Naive B cell (primary cell): ENCODE measurements around the gene KHDC4. TPM values are rescaled to one million over a fixed set of nuclear protein-coding genes. Genes with fewer than 3 reads are reported as not detected.

ENCODE experiments used
- ATAC-seq, 2 donors: fragments of 150-1000 bp; cut with Tn5 transposase; 2 replicates each; pipeline ENCODE4 v1.10.0; 2021; ENCODE audit warnings: low read depth in 2 of 2, mild to moderate bottlenecking in 2 of 2, moderate library complexity in 2 of 2
- DNase-seq: peaks from one replicate; pipeline ENCODE4 v3.0.0; 2022
- H3K27ac Mint-ChIP-seq, 6 donors: one replicate each; pipeline ENCODE4 v1.8.0; 2020 to 2022; ENCODE audit warnings: mild to moderate bottlenecking in 6 of 6, mixed read lengths in 6 of 6, moderate library complexity in 5 of 6, inconsistent platforms in 2 of 6
- H3K27me3 Mint-ChIP-seq, 3 donors: one replicate each; pipeline ENCODE4 v1.8.0; 2021 to 2022; ENCODE audit warnings: mixed read lengths in 3 of 3, mild to moderate bottlenecking in 1 of 3
- H3K36me3 Mint-ChIP-seq, 2 donors: one replicate each; pipeline ENCODE4 v1.8.0; 2020 to 2022; ENCODE audit warnings: mixed read lengths in 2 of 2, inconsistent platforms in 1 of 2, mild to moderate bottlenecking in 1 of 2
- H3K4me1 Mint-ChIP-seq, 3 donors: one replicate each; pipeline ENCODE4 v1.8.0; 2020 to 2022; ENCODE audit warnings: mixed read lengths in 3 of 3, inconsistent platforms in 1 of 3, mild to moderate bottlenecking in 1 of 3, moderate library complexity in 1 of 3
- H3K4me3 Mint-ChIP-seq, 8 donors: one replicate each; pipeline ENCODE4 v1.8.0; 2020 to 2022; ENCODE audit warnings: mild to moderate bottlenecking in 8 of 8, mixed read lengths in 8 of 8, moderate library complexity in 8 of 8, inconsistent platforms in 2 of 8
- H3K9me3 Mint-ChIP-seq, 7 donors: one replicate each; pipeline ENCODE4 v1.8.0; 2020 to 2022; ENCODE audit warnings: mixed read lengths in 7 of 7, mild to moderate bottlenecking in 5 of 7, inconsistent platforms in 2 of 7, moderate library complexity in 1 of 7
- polyA plus RNA-seq, 6 donors: library from polyadenylated mRNA; unstranded; fragments of 300-500 nt; fragmentation: Illumina TruSeq; gene quantifications; one replicate each; pipeline ENCODE4 v1.2.3, GENCODE V29; 2021; ENCODE audit warnings: low read depth in 6 of 6

The KHDC4 gene
- polyA plus RNA-seq, result 10 to 100 TPM in 1 of 6 donors, 1 to 10 TPM in 5; 5.5 to 10.7 (median 7.2) TPM

GRCh38 chr1:155934097-155934935 lies at the start of gene KHDC4:
TSS of gene KHDC4 (minus strand) at chr1:155934413. CDS start at chr1:155934373, 40 bp downstream.
- Mint-ChIP-seq H3K36me3 (no peaks in the 10 kb centered on the region), H3K27me3 (no peaks in the 10 kb centered on the region), H3K9me3 (no peaks in the 10 kb centered on the region), H3K4me1 (peaks cover 13 to 33% (median 22%) of the 10 kb centered on the region in 3 donors), H3K4me3 (peak within 1 kb of the TSS in 1 of 8 donors; percentile 9), H3K27ac (peak within 1 kb of the TSS in 3 of 6 donors; percentile 52 to 86 (median 66))
- DNase-seq, result peak; percentile 96
- peak; percentile 90 to 92 for ATAC-seq

DNA sequence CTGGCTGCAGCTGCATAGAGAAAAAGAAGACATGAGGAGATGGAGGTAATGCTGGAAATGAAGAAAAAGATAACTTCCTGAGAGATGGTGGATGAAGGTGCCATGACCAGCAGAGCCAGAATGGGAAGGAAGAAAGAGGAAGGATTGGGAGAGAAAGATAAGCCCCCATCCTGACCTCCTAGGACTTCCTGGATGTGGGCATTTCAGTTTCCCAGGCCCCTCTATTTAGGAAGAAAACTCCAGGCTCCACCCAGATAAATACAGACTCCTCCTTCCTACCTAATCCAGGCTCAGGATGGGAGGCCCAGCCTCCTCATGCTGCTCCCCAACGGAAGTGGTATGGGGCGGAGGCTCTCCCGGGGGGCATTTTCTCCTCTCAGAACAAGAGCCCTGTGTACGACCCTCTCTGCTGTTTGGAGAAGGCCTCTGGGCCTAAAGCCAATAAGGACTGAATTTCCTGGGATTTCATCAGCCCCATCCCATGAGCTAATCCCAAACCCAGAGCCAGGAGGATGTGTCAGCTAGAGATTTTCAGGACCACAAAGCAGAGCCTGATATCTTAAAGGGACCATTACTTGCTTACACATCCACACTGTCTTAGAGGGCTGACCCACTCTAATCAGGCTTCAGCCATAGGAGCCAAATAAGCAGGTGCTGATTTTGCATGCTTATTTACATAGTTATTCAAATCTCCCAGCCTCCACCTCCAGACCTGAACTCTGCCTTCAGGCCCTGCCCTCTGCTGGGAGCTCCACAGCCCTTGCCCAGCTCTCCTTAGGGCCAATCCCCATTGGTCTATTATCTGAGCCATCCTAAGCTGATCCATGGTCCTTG lies 49.2 kb upstream of the KHDC4 start:
- Mint-ChIP-seq H3K4me1 (peaks cover 55 to 75% (median 60%) of the 10 kb centered on the region in 3 donors), H3K36me3 (no peaks in the 10 kb centered on the region), H3K4me3 (peak overlapping the region; percentile 49 to 95 (median 72)), H3K27ac (peak overlapping the region in 5 of 6 donors; percentile 83 to 98 (median 89)), H3K27me3 (no peaks in the 10 kb centered on the region), H3K9me3 (no peaks in the 10 kb centered on the region)
- DNase-seq (peak; percentile 45), ATAC-seq (peak; percentile 71 to 82)

- Mint-ChIP-seq H3K27ac (peak overlapping the region; percentile 87 to 98 (median 90)), H3K4me3 (peak overlapping the region; percentile 89 to 99 (median 97)), H3K36me3 (peaks cover 0 to 7% of the 10 kb centered on the region in 2 donors), H3K9me3 (no peaks in the 10 kb centered on the region), H3K4me1 (peaks cover 60 to 73% (median 60%) of the 10 kb centered on the region in 3 donors), H3K27me3 (no peaks in the 10 kb centered on the region)
- no peak for DNase-seq
- ATAC-seq, result no peak
Observed at GRCh38 chr1:155982106-155982505, 47.9 kb upstream of the KHDC4 start.

GRCh38 chr1:155981266-155982088 lies 47.3 kb upstream of the KHDC4 start:
- H3K27ac Mint-ChIP-seq, result peak overlapping the region; percentile 87 to 98 (median 90)
- H3K36me3 Mint-ChIP-seq, result peaks cover 0 to 13% of the 10 kb centered on the region in 2 donors
- peak; percentile 55 to 61 for ATAC-seq
- DNase-seq, result peak; percentile 70
- H3K4me1 Mint-ChIP-seq, result peaks cover 66 to 75% (median 66%) of the 10 kb centered on the region in 3 donors
- H3K4me3 Mint-ChIP-seq, result peak overlapping the region; percentile 89 to 99 (median 97)
- no peaks in the 10 kb centered on the region for H3K9me3 Mint-ChIP-seq
- no peaks in the 10 kb centered on the region for H3K27me3 Mint-ChIP-seq

DNA sequence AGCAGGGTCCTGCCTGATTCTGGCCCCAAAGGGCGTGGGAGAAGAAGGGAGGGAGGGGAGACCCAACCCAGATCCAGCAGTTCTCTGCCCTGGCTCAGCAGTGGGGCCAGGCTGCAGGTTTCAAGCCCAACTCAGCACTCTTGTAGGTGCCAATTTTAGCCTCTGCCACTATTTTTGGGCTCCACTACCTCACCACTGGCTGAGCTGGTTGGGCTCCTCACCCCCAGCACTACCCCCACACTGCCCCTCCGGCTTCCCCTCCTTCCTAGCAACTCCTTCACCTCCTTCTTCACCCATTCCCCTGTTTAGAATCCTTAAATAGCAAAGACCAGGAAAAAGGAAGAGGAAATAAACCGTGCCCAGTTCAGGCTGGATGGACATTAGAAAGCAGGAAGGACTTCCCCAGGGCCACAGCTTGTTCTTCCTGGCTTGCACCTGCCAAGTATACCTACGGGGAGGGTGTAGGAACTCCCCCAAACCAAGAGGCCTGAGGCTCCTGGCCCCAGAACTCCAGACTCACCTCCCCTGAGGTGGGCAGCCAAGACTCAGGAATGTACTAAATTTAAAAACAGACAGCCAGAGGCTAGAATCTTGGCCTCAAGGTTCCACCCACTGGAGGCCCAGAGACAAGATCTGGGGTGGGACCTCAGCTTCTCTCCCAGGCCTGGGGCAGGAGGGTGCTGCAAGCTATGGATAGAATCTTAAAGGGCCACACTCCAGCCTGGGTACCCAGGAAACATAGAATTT lies 45.6 kb upstream of the KHDC4 start:
- peak overlapping the region; percentile 86 to 98 (median 92) for H3K27ac Mint-ChIP-seq
- no peaks in the 10 kb centered on the region for H3K27me3 Mint-ChIP-seq
- peaks cover 0 to 24% of the 10 kb centered on the region in 2 donors for H3K36me3 Mint-ChIP-seq
- DNase-seq (no peak), ATAC-seq (peak; percentile 10 to 11)
- H3K4me3 Mint-ChIP-seq, result peak overlapping the region; percentile 93 to 99 (median 98)
- H3K9me3 Mint-ChIP-seq, result no peaks in the 10 kb centered on the region
- H3K4me1 Mint-ChIP-seq, result peaks cover 79 to 86% (median 83%) of the 10 kb centered on the region in 3 donors

GRCh38 chr1:155978973-155979429 lies 44.8 kb upstream of the KHDC4 start:
- Mint-ChIP-seq H3K9me3 (no peaks in the 10 kb centered on the region), H3K27ac (peak overlapping the region; percentile 86 to 98 (median 92)), H3K4me3 (peak overlapping the region; percentile 93 to 99 (median 98)), H3K36me3 (peaks cover 0 to 29% of the 10 kb centered on the region in 2 donors), H3K27me3 (no peaks in the 10 kb centered on the region), H3K4me1 (peaks cover 81 to 86% (median 83%) of the 10 kb centered on the region in 3 donors)
- ATAC-seq (no peak), DNase-seq (no peak)

- Mint-ChIP-seq H3K27me3 (no peaks in the 10 kb centered on the region), H3K4me1 (peaks cover 75 to 84% (median 83%) of the 10 kb centered on the region in 3 donors), H3K4me3 (peak within 1 kb of the TSS; percentile 93 to 99 (median 98)), H3K27ac (peak within 1 kb of the TSS; percentile 93 to 99 (median 97)), H3K36me3 (peaks cover 0 to 29% of the 10 kb centered on the region in 2 donors), H3K9me3 (no peaks in the 10 kb centered on the region)
- DNase-seq, result peak; percentile 85
- ATAC-seq, result peak; percentile 82
Observed at GRCh38 chr1:155978325-155978972, 44.2 kb upstream of the KHDC4 start, which contains the start of gene ARHGEF2. TSS of gene ARHGEF2 (minus strand) at chr1:155978547. CDS start at chr1:155978427, 120 bp downstream.

DNA sequence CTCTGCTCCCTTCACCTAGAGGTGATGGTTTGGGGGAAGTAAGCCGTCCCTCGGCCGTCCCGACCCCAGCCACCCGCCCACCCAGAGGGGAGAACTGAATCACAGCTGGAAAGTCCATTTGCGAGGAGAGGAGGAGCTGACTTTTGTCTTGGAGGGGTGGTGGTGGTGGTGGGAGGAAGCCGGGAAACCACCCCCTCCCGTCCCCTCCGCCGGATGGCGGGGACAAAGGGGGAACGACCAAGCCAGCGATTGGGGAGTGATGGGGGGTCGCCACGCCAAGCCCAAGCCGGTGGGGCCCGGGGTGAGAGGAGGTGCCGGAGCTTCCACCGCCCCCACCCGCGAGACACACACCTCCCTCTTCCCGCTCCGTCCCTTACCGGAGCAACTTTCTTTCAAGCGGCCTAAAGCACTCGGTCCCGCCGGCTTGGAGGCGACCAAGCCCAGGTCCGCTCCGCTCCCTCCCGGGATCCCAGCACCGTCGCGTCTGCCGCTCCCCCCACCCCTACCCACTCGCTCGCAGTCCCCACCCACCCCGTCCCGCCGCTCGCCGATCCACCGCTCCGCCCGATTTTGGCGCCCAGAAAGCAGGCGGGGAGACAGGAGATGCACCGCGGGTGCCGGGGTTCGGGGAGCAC lies 43.6 kb upstream of the KHDC4 start:
- DNase-seq, result no peak
- Mint-ChIP-seq H3K27ac (peak overlapping the region; percentile 93 to 99 (median 97)), H3K36me3 (peaks cover 5 to 29% of the 10 kb centered on the region in 2 donors), H3K27me3 (no peaks in the 10 kb centered on the region), H3K4me3 (peak overlapping the region; percentile 93 to 99 (median 98)), H3K4me1 (peaks cover 77 to 84% (median 83%) of the 10 kb centered on the region in 3 donors), H3K9me3 (no peaks in the 10 kb centered on the region)
- ATAC-seq, result peak; percentile 14 to 16

GRCh38 chr1:155976913-155977689 lies 42.9 kb upstream of the KHDC4 start:
- no peaks in the 10 kb centered on the region for H3K27me3 Mint-ChIP-seq
- DNase-seq (no peak), ATAC-seq (no peak)
- H3K36me3 Mint-ChIP-seq, result peaks cover 7 to 29% of the 10 kb centered on the region in 2 donors
- peak overlapping the region; percentile 93 to 99 (median 98) for H3K4me3 Mint-ChIP-seq
- peak overlapping the region; percentile 93 to 99 (median 96) for H3K27ac Mint-ChIP-seq
- no peaks in the 10 kb centered on the region for H3K9me3 Mint-ChIP-seq
- H3K4me1 Mint-ChIP-seq, result peaks cover 77 to 84% (median 83%) of the 10 kb centered on the region in 3 donors

- DNase-seq, result peak; percentile 37
Observed at GRCh38 chr1:155976062-155976912, 42.1 kb upstream of the KHDC4 start.

More at GRCh38 chr1:155976062-155976912, 42.1 kb upstream of the KHDC4 start:
- ATAC-seq, result no peak
- no peaks in the 10 kb centered on the region for H3K9me3 Mint-ChIP-seq
- peaks cover 78 to 84% (median 83%) of the 10 kb centered on the region in 3 donors for H3K4me1 Mint-ChIP-seq
- no peaks in the 10 kb centered on the region for H3K27me3 Mint-ChIP-seq
- H3K36me3 Mint-ChIP-seq, result peaks cover 7 to 29% of the 10 kb centered on the region in 2 donors
- H3K27ac Mint-ChIP-seq, result peak overlapping the region; percentile 63 to 99 (median 95)
- peak overlapping the region; percentile 93 to 99 (median 98) for H3K4me3 Mint-ChIP-seq
